ELR (cell line): ENCODE measurements around the gene MYOCD.
A peak's percentile ranks its signal among the peaks of the same experiment; 100 is the strongest.

Experiments
- DNase-seq: peaks from one replicate; pipeline ENCODE4 v3.0.0-alpha.2; 2015; ENCODE audit warnings: low read depth

The MYOCD gene

DNA sequence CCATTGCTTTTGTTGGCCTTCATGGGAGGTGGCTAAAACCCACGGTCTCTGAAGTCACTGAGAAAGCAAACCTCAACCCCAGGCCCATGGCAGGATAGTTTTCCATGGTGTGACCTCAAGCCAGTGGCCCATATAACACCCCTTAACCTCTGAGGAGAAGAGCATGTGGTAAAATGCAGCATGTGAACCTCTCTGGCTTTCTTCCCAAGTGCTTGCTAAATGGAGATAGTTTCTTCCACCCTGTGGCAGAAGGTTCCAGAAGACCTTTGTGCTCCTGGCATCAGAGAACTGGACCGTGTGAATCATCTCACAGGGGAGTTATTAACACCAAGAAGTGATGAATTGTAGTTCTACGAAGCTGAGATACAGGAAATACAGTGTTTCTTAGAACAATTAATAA is 47.3 kb downstream of the MYOCD start:
- no peak for DNase-seq

DNA sequence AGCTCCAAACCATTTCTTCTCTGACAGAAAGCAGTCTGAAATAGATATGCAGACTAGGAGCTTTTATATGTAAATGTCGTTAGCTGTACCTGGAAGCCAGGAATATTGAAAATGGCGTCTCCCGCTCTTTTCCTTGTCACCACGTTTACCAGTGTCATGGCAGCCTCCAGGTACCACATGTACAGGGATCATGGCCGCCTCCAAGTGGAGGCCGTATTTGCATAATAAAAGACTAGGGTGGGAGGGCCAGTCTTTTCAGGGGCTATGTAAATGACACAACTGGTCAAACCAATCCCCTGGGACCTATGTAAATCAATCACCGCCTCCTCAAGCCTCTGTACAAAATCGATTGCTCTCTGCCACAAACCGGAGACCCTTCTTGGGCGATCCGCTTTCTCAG is 54.3 kb downstream of the MYOCD start:
- no peak for DNase-seq

DNA sequence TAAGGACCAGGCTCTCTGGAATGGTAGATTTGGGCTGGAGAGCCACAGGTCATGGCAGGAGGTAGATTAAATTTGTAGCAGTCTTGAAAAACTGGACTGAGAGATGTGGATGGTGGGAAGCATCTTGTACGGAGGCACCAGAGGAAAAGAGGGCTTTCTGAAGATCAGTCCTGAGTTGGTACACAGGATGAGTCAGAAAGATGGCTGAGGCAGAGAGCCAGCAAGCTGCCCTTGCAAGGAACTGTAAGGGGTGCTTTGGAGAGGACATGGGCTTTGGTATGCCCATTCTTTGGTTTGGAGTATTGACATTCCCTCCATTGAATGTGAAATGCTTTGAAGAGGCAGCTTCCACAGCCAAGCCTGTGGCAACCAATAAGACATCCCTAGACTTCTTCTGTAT is 55.9 kb downstream of the MYOCD start:
- DNase-seq: no peak

DNA sequence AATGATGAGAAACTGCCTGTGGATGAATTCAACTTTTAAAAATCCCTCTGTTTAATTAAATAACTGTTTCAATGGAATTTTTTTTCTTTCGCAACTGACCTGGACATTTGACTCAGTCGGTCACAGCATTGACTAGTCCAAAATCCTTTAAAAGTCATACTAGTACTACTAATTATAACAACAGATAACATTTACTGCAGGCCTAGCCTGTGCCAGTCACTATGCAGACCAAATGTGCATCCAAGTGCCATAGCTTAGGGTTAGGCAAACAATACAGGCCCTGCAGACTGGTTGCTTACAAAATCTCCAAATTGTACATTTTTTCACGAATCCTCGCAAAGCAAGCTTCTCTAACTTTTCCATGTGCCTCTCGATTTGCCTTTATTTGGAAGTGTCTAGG is 56.6 kb downstream of the MYOCD start:
- no peak for DNase-seq

DNA sequence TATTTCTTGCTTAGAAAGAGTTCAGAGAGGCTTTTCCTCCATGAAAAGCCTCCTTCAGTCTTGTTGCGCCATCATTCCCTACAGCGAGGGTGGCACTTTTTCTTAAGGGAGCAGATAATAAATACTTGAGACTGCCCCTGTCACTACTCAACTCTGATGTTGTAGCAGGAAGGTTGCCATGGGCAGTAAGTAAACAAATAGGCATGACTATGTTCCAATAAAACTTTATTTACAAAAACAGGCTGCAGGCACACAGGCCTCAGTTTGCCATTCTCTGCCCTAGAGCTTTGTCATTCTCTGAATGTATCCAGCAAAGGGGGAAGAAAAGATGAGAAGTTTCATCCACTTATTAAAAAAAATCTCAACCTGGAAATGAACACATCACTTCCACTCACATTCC is 60.4 kb downstream of the MYOCD start:
- no peak for DNase-seq

DNA sequence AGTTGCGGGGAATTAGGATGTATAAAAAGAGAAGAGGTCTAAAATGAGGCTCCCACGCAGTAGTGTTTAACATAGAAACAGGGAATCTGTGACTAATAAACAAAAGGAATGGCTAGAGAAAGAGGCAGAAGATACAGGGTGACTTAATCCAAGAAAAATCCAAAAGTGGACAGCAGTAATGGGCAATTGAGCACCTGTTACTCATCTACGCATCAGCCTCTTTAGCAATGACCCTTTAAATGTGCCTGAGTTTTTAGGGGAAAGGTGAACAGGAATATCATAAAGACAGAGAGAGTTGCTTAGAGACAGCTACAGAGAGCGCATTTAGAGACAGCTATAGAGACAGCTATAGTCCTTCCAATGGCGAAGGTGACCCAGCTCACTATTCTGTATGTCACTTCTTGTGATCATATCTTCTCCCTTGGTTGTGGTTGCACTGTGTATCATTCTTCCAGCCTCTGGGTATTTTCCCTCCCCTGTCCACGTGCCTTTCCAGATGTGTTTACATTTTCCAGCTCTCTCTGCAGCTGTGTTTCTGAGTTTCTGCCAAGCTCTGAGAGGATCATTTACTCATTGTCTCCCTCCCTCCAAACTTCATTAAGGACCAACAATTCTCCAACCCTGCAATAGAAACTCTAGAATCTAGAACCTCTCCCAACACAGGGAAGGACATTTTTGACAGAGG is 61.5 kb downstream of the MYOCD start:
- peak; percentile 54 for DNase-seq

DNA sequence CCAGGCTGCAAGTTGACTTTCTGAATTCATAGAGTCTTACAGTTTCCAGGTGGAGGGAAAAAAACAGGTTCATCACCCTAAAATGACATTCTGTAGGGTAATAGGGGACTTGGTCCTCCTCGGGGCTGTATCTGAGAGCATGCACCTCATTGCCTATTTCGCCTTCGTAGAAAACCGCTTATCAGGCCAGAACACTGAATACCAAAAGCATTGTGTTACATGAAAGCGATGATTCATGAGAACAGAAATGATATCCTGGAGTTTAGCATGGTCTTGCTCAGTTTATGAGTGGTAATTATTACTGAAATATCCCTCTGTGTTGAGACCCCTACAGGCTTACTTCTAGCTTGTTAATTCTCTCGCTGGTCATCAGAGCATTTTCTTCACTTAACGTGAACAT is 62.2 kb downstream of the MYOCD start:
- DNase-seq: peak; percentile 17

DNA sequence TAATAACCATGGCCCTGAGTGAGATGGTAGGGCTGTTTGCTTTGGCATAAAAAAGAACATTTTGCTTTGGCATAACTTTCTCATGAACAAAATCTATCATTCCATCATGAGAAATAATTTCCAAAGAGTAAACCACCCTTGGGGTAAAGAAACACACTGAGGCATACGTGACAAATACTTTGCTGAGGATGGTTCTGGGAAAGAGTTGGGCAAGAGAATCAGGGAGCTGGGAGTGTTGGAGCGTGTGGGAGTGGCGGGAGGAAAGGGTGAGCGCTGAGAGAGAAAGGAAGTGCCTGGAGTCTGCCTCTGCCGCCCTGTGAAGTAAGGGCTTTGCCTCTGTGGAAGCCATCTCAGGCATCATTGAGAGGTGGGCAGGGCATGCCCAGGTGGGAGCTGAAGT is 63.4 kb downstream of the MYOCD start:
- no peak for DNase-seq

DNA sequence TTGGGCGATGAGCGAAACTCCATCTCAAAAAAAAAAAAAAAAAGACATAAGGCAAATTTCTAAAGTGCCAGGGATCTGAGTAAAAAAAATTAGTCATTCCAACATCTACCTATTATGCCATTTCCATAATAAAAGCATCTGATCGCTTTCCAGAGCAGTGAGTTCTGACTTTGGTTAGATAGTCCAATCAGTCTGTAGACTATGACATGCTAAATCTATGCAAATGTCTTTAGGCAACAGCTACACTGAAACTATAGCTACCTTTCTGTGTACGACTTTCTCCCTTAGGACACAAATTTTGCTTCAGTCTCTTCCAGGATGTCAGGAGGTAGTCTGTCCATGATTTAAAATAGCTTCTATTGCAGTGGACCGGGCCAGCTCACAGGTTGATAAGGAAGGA is 64.7 kb downstream of the MYOCD start:
- peak; percentile 20 for DNase-seq

DNA sequence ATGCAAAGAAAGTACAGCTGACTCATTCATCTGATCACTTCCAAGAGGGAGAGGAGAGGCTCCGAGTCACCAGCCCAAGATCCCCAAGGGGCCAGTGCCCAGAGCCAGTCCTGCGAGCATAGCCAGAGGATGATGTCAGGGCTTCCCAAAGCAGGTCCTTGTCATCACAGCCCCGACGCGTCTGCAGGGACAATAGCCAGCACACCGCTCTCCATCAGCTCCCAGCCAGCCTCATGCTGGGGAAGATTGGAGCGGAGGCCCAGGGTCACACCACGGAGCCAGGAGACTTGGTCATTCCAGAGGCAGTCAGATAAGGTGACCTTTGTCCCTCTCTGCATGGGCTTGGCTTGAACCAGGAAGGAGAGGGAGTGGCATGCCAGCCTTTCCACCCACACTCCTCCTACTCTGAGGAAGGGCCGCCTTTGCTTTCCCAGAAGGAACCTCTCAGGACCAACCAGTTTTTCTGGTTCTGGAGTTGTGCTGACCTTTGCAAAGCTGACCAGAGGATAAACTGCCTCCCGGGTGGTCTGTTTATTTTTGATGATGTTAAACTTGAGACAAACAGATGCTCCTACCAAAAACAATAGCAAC is 65.3 kb downstream of the MYOCD start:
- peak; percentile 56 for DNase-seq

DNA sequence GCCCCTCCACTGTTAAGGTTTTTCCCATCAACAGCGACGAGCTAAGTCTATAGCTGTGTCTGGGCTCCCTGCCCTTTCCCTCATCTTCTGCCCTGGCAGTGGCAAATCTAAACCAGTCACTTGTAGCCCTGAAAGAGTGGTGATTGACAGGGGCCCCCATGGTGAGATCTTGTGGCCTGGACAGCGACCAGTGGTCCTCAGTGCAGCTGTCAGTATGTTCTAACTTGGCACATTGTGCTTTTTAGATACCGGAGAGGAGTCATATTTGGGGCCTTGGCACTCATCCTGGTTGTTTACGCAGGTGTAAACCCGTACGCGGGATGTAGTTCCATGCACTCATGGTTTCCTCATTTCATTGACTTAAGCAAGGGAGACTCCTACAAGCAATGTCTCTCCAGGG is 66.1 kb downstream of the MYOCD start:
- DNase-seq: no peak

DNA sequence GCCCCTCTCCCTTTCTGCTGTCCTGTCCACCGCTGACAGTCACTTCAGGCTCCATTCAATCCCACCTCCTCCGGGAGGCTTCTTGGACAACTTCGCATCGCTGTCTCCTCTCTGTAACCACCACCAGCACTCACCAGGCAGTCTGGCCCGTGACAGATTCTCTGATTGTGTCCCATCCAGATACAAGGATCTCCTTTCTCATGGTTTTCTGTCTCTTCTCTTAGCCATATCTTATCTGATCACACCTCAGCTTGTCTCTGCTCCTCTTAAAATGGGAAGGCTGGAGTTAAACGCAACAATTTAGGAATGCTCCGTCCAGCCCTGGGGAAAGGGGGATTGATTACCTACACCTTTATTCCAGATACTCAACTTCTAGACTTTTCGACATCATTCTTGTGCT is 66.7 kb downstream of the MYOCD start:
- no peak for DNase-seq

DNA sequence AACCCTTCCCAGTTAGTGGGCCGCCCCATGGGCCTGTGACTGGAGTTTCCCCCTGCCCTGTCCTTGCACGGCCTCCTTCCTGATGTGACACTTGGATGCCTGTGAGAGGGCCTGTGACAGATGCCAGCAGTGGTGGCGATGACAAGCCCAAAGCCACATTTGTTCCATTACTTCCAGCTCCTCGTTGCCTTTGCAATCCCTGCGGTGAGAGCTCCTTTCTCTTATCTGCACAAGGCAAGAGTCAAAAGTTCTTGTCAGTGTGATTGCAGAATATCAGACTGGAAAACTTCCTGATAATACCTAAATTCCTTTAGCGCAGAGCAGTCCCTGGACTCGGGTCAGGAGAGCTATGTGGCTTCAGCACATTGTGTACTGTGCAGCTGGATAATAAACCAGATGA is 69.2 kb downstream of the MYOCD start:
- no peak for DNase-seq

DNA sequence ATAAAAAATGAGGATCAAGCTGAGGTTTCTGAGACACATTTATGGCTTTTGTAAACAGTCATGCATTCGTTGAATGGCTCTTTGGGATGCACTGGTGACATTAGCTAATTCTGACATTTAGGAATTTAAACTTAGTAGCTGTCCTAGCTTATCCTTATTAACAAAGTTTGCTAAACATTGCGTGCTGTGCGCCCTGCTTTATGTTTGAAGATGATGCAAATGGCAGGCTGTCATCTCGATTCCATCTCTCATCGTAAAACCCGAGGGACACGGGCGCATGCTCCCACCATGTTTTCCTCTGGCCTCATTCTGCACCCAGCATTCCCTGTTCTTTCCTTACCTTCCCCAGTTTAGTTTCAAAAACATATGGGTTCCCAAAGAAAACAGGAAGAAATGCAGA is 69.8 kb downstream of the MYOCD start:
- no peak for DNase-seq

DNA sequence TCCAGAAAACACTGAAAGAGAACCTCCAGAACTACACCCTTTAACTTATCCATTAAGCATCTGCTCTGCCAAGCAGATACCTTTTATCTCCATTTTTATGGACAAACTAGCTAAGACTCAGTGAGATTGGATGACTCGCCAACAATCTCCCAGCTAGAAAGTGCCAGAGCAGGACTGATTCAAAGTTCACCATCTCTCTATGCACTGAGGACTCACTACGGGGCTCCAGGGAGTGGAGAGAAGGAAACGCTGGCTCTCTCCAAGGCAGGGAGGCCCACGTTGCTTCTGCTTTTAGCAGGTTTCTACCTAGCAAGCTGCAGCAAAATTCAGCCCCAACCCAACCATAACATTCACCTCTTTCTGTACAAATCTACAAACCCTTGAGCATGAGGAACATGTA is 70.8 kb downstream of the MYOCD start:
- DNase-seq: no peak

DNA sequence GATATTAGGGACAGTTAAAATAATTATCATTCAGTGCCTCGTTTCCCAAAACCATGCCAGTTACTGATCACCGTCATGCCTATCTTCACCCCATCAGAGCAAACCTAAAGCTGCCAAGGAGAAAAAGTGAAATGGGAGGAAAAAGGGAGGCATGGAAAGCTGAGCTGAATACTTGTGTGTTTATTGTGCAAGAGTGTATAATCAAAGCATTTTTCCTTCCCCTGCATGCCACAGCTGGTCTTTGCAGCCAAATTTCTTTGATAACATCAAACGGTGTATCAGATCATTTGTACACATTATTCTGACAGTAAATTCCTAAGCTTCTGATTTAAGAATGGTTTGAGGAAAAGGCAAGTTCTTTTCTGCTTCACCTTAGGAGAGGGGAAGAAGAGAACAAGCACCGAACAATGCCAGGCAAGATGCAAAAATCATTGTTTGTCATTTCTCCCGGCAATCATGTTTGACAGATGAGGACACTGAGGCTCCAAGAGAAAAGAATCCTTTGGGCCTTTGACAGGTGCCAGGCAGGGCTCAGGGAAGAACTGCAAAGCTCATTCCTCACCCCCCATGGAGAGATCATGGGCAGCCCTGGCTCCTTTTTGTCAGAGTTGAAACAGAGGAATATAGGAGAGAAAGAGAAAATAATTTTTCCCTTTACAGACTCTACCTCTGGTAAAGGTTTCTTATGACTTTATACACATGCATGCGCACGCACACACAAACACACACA is 72.2 kb downstream of the MYOCD start:
- DNase-seq: no peak

DNA sequence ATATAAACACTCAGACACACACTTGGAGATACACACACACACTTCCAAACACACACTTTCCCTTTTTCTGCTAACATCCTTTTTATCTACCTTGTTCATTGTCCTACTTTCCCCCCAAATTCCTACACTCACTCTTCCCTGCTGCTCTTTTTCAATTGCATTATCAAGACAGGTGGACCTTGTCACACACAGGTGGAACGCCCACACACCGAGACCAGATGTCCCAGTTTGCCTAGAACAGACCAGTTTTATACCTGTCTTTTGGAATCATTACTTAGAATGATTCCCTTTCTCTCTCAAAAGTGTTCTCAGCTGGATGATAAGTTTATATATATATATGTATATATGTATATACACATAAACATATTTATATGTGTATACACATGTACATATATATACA is 72.9 kb downstream of the MYOCD start:
- DNase-seq: no peak

DNA sequence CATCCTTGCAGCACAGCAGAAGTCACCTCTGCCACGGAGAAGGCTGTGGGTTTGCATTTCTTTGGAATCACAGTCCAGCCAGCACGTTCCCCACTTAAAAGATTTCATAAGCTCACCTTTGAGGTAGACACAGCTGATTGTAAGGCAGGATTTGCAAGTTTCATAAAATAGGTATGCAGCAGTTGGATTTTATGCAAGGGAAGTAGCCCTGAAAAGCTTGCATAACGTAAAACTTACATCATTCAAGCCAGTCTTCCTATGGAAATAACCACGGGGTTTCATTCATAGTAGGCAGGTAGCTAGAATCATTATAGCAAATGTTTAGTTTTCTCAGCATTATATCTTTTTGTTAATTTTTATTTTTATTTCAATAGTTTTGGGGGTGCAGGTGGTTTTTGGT is 73.8 kb downstream of the MYOCD start:
- no peak for DNase-seq

DNA sequence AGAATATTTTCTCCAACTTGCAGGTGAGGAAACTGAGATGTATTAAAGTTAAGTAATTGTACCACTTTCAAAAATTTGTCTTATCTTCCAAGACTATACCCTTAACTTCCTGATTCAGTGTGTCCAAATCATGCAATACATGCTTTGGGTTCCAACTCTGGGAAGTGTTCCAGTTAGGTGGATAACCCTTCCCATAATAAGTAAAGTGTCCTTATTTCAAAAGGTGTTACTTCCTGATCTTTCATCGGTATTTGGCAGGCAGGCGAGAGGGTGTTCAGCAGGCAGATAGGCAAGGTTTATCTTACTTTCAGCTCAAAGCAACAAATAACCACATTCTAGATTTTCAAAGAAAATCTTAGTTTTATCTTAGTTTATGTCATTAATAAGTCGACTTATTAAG is 77.4 kb downstream of the MYOCD start:
- no peak for DNase-seq

DNA sequence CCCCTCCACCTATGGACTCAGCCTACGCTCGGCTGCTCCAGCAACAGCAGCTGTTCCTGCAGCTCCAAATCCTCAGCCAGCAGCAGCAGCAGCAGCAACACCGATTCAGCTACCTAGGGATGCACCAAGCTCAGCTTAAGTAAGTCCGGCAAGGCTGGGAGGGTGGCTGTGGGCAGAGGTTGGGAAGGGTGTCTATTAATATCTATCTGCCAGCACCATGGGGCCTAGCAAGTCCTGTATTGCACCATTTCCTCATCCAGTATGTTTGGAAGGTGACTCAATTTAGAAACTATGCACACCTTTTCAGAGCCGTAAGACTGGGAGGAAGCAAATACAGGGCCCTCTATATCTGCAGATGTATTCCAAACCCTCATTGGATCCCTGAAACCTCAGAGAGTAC is 78.6 kb downstream of the MYOCD start:
- DNase-seq: peak; percentile 23

DNA sequence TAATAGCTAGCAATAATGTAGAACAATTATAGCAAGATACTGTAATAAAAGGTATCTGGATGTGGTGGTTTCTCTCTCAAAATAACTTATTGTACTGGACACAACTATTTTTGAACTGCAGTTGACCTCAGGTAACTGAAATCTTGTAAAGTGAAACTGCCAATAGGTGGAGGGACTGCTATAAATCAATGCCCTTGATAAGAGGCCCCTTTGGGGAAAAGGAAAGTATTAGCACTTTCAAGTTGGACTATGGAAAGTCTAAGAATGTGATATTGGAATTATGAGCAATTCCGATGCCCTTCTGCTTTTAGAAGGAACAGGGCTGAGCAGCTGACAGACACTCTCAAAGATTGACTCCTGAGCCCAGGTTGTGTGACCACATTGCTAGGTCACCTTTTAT is 79.1 kb downstream of the MYOCD start:
- DNase-seq: no peak

DNA sequence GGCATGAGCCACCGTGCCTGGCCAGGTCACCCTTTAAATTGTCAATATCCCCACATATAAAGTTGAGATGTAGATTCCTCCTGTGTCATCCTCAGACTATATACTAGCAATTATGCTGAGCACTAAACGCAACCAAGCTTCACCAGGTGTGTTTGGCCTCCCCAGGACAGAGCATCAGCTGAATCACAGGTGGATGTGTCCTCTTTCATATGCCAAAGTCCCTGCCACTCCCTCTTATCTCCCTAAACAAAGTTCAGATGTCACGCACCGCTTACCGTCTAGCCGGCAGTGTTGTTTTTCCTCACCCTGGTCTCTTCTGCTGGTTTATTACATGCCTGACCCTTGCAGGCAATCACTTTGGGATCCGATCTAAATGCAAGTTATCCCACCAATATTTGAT is 79.8 kb downstream of the MYOCD start:
- no peak for DNase-seq

DNA sequence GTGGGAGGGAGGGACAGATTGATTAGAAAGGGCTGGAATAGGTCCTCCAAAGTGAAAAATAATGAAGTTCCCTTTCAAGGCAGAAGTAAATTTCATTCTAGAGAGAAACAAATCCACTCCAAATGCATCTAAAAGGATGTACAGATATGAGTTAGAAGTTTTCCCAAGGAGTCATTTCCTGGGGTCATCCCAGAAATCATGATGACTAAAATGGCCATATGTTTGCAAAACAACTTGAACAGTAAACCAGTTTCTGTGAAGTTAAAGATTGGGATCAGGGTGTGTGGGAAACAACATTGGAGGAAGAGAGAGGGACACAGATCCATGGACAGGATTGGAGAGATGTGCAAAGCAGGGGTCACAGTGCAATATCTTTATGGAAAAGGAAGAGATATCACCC is 91.1 kb downstream of the MYOCD start:
- peak; percentile 78 for DNase-seq

DNA sequence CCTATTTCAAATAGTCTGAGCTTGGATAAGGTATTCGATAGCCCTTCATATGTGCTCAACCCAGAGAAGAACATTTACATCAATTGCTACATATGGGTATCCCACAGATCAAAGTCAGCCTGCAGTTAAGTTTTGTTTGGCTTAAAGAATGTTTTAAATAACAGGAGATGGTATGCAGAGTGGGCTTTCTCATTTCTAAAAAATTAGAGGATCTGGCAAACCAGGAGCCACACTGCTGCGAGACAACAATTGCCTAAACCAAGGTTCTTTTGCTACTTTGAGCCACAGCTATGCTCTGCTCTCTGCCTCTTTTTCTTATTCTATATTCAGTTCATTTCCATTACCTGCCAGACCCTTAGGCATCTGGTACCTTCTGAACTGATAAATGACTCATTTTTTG is 93.4 kb downstream of the MYOCD start:
- no peak for DNase-seq
